Mucosa of rectum (tissue), 2 donors: ENCODE data around the gene COX5B.
"Not testable (repeated sequence)": the region's sequence is repeated elsewhere in the genome, so short reads cannot be mapped to it uniquely, and the experiment has no call there.

Experiments used
- H3K27ac ChIP-seq, 2 donors: one replicate each; pipeline ENCODE4 v1.7.0; 2013; ENCODE audit warnings: inconsistent platforms in 2 of 2, low read depth in 2 of 2, low read length in 2 of 2
- H3K27me3 ChIP-seq, 2 donors: one replicate each; pipeline ENCODE4 v1.7.0; 2013; ENCODE audit warnings: low read length in 2 of 2; ENCODE audit not compliant: control insufficient read depth in 2 of 2, insufficient read depth in 2 of 2
- H3K36me3 ChIP-seq, 2 donors: one replicate each; pipeline ENCODE4 v1.7.0; 2013; ENCODE audit warnings: low read length in 2 of 2; ENCODE audit not compliant: control insufficient read depth in 2 of 2, insufficient read depth in 2 of 2
- H3K4me1 ChIP-seq, 2 donors: one replicate each; pipeline ENCODE4 v1.7.0; 2013; ENCODE audit warnings: low read length in 2 of 2, mild to moderate bottlenecking in 1 of 2; ENCODE audit not compliant: control insufficient read depth in 2 of 2, insufficient read depth in 2 of 2
- H3K4me3 ChIP-seq, 2 donors: one replicate each; pipeline ENCODE4 v1.7.0; 2013; ENCODE audit warnings: low read length in 2 of 2
- H3K9ac ChIP-seq, 2 donors: one replicate each; pipeline ENCODE4 v1.7.0; 2013; ENCODE audit warnings: low read length in 2 of 2, low read depth in 1 of 2, mild to moderate bottlenecking in 1 of 2
- H3K9me3 ChIP-seq, 2 donors: one replicate each; pipeline ENCODE4 v1.7.0; 2013; ENCODE audit warnings: low read length in 2 of 2; ENCODE audit not compliant: control insufficient read depth in 2 of 2
- donor health status: healthy.
- donor health status: Normal muscosa, but diverticular disease.

Gene COX5B

GRCh38 chr2:97645695-97646629 lies at the start of gene COX5B:
Gene COX5B (plus strand): TSS chr2:97646062. CDS start chr2:97646087, 25 bp downstream.
- Histone ChIP-seq H3K4me1 (peaks cover 19 to 36% of the 10 kb centered on the region in 2 donors), H3K27ac (peak within 1 kb of the TSS; percentile 96 to 99), H3K4me3 (peak within 1 kb of the TSS; percentile 93 to 99), H3K9ac (peak within 1 kb of the TSS; percentile 99 to 100), H3K27me3 (no peaks in the 10 kb centered on the region), H3K36me3 (peaks cover 23 to 31% of the 10 kb centered on the region in 2 donors), H3K9me3 (no peaks in the 10 kb centered on the region)

GRCh38 chr2:97596180-97596579 lies 49.7 kb upstream of the COX5B start:
- H3K36me3 ChIP-seq, result not testable (repeated sequence)

GRCh38 chr2:97601537-97601936 lies 44.3 kb upstream of the COX5B start:
- H3K27me3 ChIP-seq, H3K9ac ChIP-seq, H3K27ac ChIP-seq, H3K36me3 ChIP-seq, H3K4me3 ChIP-seq, H3K4me1 ChIP-seq, H3K9me3 ChIP-seq: not testable (repeated sequence)

More at GRCh38 chr2:97596180-97596579, 49.7 kb upstream of the COX5B start:
- H3K4me1 ChIP-seq, H3K4me3 ChIP-seq, H3K9me3 ChIP-seq, H3K27ac ChIP-seq, H3K9ac ChIP-seq, H3K27me3 ChIP-seq: not testable (repeated sequence)

GRCh38 chr2:97605109-97605508 lies 40.8 kb upstream of the COX5B start:
- not testable (repeated sequence) for H3K27ac ChIP-seq, H3K4me3 ChIP-seq, H3K9ac ChIP-seq, H3K27me3 ChIP-seq, H3K9me3 ChIP-seq, H3K36me3 ChIP-seq, H3K4me1 ChIP-seq

- H3K4me1 ChIP-seq, H3K9ac ChIP-seq, H3K4me3 ChIP-seq, H3K9me3 ChIP-seq, H3K36me3 ChIP-seq, H3K27ac ChIP-seq, H3K27me3 ChIP-seq: not testable (repeated sequence)
Measured at GRCh38 chr2:97605524-97606339, 40.1 kb upstream of the COX5B start.

GRCh38 chr2:97608745-97609144 lies 37.1 kb upstream of the COX5B start:
- not testable (repeated sequence) for H3K36me3 ChIP-seq, H3K27me3 ChIP-seq, H3K4me1 ChIP-seq, H3K9me3 ChIP-seq, H3K9ac ChIP-seq, H3K27ac ChIP-seq, H3K4me3 ChIP-seq

- not testable (repeated sequence) for H3K9ac ChIP-seq, H3K9me3 ChIP-seq, H3K4me3 ChIP-seq, H3K27ac ChIP-seq, H3K36me3 ChIP-seq, H3K4me1 ChIP-seq, H3K27me3 ChIP-seq
Measured at GRCh38 chr2:97611895-97612294, 34.0 kb upstream of the COX5B start.

- H3K9ac ChIP-seq, H3K27me3 ChIP-seq, H3K27ac ChIP-seq, H3K4me3 ChIP-seq, H3K36me3 ChIP-seq, H3K9me3 ChIP-seq, H3K4me1 ChIP-seq: not testable (repeated sequence)
Measured at GRCh38 chr2:97615746-97616145, 30.1 kb upstream of the COX5B start.

- no peak overlapping the region for H3K27ac ChIP-seq
- H3K36me3 ChIP-seq, result no peaks in the 10 kb centered on the region
- no peaks in the 10 kb centered on the region for H3K27me3 ChIP-seq
- H3K9ac ChIP-seq, result no peak overlapping the region
- no peaks in the 10 kb centered on the region for H3K9me3 ChIP-seq
- no peak overlapping the region for H3K4me3 ChIP-seq
- no peaks in the 10 kb centered on the region for H3K4me1 ChIP-seq
Measured at GRCh38 chr2:97617911-97618310, 28.0 kb upstream of the COX5B start.
